ENCODE results near the gene PRKCA. TPM values are rescaled to one million over a fixed set of nuclear protein-coding genes. Genes with fewer than 3 reads are reported as not detected.

The PRKCA gene
- total RNA-seq, 1 experiment from 2014 or later = 20.7 TPM

GRCh38 chr17:66351701-66352100, 49.3 kb downstream of the PRKCA start:
- no peak for DNase-seq (ENCODE audit: unreplicated experiment)
- Mint-ChIP-seq H3K27ac (ENCODE audit: low read depth, unreplicated experiment) (no peak overlapping the region), H3K4me1 (ENCODE audit: insufficient read depth, unreplicated experiment) (peaks cover 40% of the 10 kb centered on the region), H3K36me3 (ENCODE audit: insufficient read depth, unreplicated experiment) (peaks cover 10% of the 10 kb centered on the region), H3K4me3 (ENCODE audit: unreplicated experiment) (no peak overlapping the region), H3K9me3 (ENCODE audit: unreplicated experiment) (no peaks in the 10 kb centered on the region), H3K27me3 (ENCODE audit: insufficient read depth, unreplicated experiment) (no peaks in the 10 kb centered on the region)
- ChIA-PET CTCF (interaction anchor here (0.6 to 0.7 kb wide), 3 partner anchors 69 to 164 kb away, joined by 3 to 4 read pairs (median 3); no protein-coding TSS in a partner anchor), POLR2A (no interaction called here)
- intact Hi-C loops (cut with micrococcal nuclease) = no loop called here
- no TSS peak for BruUV-seq (replicated peaks)
- no peak for TF ChIP-seq CTCF (IDR thresholded peaks at IDR 0.05; ENCODE audit: unreplicated experiment)

GRCh38 chr17:66353937-66354401, 51.6 kb downstream of the PRKCA start:
- Mint-ChIP-seq H3K9me3 (ENCODE audit: unreplicated experiment) (no peaks in the 10 kb centered on the region), H3K4me1 (ENCODE audit: insufficient read depth, unreplicated experiment) (peaks cover 34% of the 10 kb centered on the region), H3K27ac (ENCODE audit: low read depth, unreplicated experiment) (no peak overlapping the region), H3K36me3 (ENCODE audit: insufficient read depth, unreplicated experiment) (peaks cover 10% of the 10 kb centered on the region), H3K27me3 (ENCODE audit: insufficient read depth, unreplicated experiment) (no peaks in the 10 kb centered on the region), H3K4me3 (ENCODE audit: unreplicated experiment) (no peak overlapping the region)
- no TSS peak for BruUV-seq (replicated peaks)
- TF ChIP-seq CTCF (IDR thresholded peaks at IDR 0.05; ENCODE audit: unreplicated experiment) = no peak
- peak; percentile 7 for DNase-seq (ENCODE audit: unreplicated experiment)
- ChIA-PET CTCF (no interaction called here), POLR2A (interaction anchor here (0.6 kb wide), 1 partner anchor 9 kb away, joined by 3 read pairs; no protein-coding TSS in a partner anchor)
- intact Hi-C loops (cut with micrococcal nuclease) = no loop called here

- Mint-ChIP-seq H3K4me3 (ENCODE audit: unreplicated experiment) (no peak overlapping the region), H3K27ac (ENCODE audit: low read depth, unreplicated experiment) (no peak overlapping the region), H3K4me1 (ENCODE audit: insufficient read depth, unreplicated experiment) (peaks cover 31% of the 10 kb centered on the region), H3K27me3 (ENCODE audit: insufficient read depth, unreplicated experiment) (no peaks in the 10 kb centered on the region), H3K36me3 (ENCODE audit: insufficient read depth, unreplicated experiment) (peaks cover 10% of the 10 kb centered on the region), H3K9me3 (ENCODE audit: unreplicated experiment) (no peaks in the 10 kb centered on the region)
- ChIA-PET CTCF (no interaction called here), POLR2A (interaction anchor here (0.6 kb wide), 1 partner anchor 9 kb away, joined by 3 read pairs; no protein-coding TSS in a partner anchor)
- DNase-seq (ENCODE audit: unreplicated experiment) = no peak
- TF ChIP-seq CTCF (IDR thresholded peaks at IDR 0.05; ENCODE audit: unreplicated experiment) = no peak
- BruUV-seq (replicated peaks) = no TSS peak
- intact Hi-C loops (cut with micrococcal nuclease) = no loop called here
These were observed 52.1 kb downstream of the PRKCA start for GRCh38 chr17:66354472-66354871.

- no TSS peak for BruUV-seq (replicated peaks)
- ChIA-PET CTCF (interaction anchor here (0.5 kb wide), 1 partner anchor 60 kb away, joined by 3 read pairs; no protein-coding TSS in a partner anchor), POLR2A (no interaction called here)
- peak; percentile 26 for DNase-seq (ENCODE audit: unreplicated experiment)
- Mint-ChIP-seq H3K36me3 (ENCODE audit: insufficient read depth, unreplicated experiment) (peaks cover 10% of the 10 kb centered on the region), H3K27ac (ENCODE audit: low read depth, unreplicated experiment) (no peak overlapping the region), H3K27me3 (ENCODE audit: insufficient read depth, unreplicated experiment) (no peaks in the 10 kb centered on the region), H3K4me1 (ENCODE audit: insufficient read depth, unreplicated experiment) (peaks cover 26% of the 10 kb centered on the region), H3K4me3 (ENCODE audit: unreplicated experiment) (no peak overlapping the region), H3K9me3 (ENCODE audit: unreplicated experiment) (no peaks in the 10 kb centered on the region)
- intact Hi-C loops (cut with micrococcal nuclease) = no loop called here
- no peak for TF ChIP-seq CTCF (IDR thresholded peaks at IDR 0.05; ENCODE audit: unreplicated experiment)
These were observed 52.6 kb downstream of the PRKCA start for GRCh38 chr17:66354981-66355380.

Data from MCF 10A (cell line).